HepG2 (cell line): ENCODE data around the gene KAZN. TPM values are rescaled to one million over a fixed set of nuclear protein-coding genes. Genes with fewer than 3 reads are reported as not detected.
A peak's percentile ranks its signal among the peaks of the same experiment; 100 is the strongest.

ENCODE experiments used
- ATAC-seq: fragments of 200-7000 bp; cut with Tn5 transposase; 3 replicates; pipeline ENCODE4 v1.9.1; 2020; ENCODE audit warnings: mild to moderate bottlenecking, moderate library complexity
- BruUV-seq: library from RNA; stranded (reverse); fragments of 400-500 nt; replicated peaks from 2 replicates; lab custom pipeline; 2021; lab: Mats Ljungman, UMichigan
- CTCF ChIA-PET: fragments of 300-600 bp; formaldehyde crosslinking; extraction: SDS; loops from one replicate; lab custom pipeline; 2021; ENCODE audit warnings: low total read pairs, inconsistent platforms, low intra/inter-chr PET ratio; lab: Yijun Ruan, JAX
- POLR2A ChIA-PET: fragments of 350-600 bp; sonication (Branson Sonifier 250); formaldehyde crosslinking; loops from one replicate; lab custom pipeline; 2020; ENCODE audit warnings: antibody characterized with exemption, inconsistent platforms; lab: Yijun Ruan, JAX
- DNase-seq: peaks from one replicate; pipeline ENCODE4 v3.0.0-alpha.2; 2015; ENCODE audit warnings: low spot score
- FAIRE-seq: peaks from 3 replicates; lab custom pipeline; 2011; peaks lifted over from hg19 to GRCh38; lab: Jason Lieb, UNC
- H2AFZ ChIP-seq: one replicate; pipeline ENCODE4 v1.6.1; 2011; ENCODE audit warnings: low read length, inconsistent platforms
- H3K27ac ChIP-seq: fragments of 300-600 bp; 3 replicates; pipeline ENCODE4 v1.8.0; 2011; ENCODE audit warnings: mixed run types, mild to moderate bottlenecking, mixed read lengths, low read length, inconsistent platforms; ENCODE audit not compliant: insufficient read depth; ENCODE audit errors: extremely low read length
- H3K27me3 ChIP-seq, 2 experiments: fragments of 200-600 bp in 1 of 2; 2 replicates in 1 of 2; 3 replicates in 1 of 2; pipeline versions ENCODE4 v1.6.0 to v1.8.0; 2011; ENCODE audit warnings: low read length in 2 of 2, mild to moderate bottlenecking in 2 of 2, moderate library complexity in 2 of 2, inconsistent platforms in 1 of 2; ENCODE audit not compliant: insufficient read depth in 2 of 2, control insufficient read depth in 1 of 2
- H3K36me3 ChIP-seq, 2 experiments: fragments of 200-600 bp in 1 of 2; replicated peaks in 1 of 2; 2 replicates in 1 of 2; 3 replicates in 1 of 2; pipeline versions ENCODE4 v1.5.1 to v1.8.0; 2011; ENCODE audit warnings: low read length in 2 of 2, inconsistent platforms in 1 of 2; ENCODE audit not compliant: insufficient read depth in 2 of 2, control insufficient read depth in 1 of 2
- H3K4me1 ChIP-seq: 2 replicates; pipeline ENCODE4 v1.5.1; 2012; ENCODE audit warnings: low read length, inconsistent platforms; ENCODE audit not compliant: insufficient read depth
- H3K4me2 ChIP-seq: 2 replicates; pipeline ENCODE4 v1.6.0; 2011; ENCODE audit warnings: low read depth, low read length, inconsistent platforms
- H3K4me3 ChIP-seq, 3 experiments: fragments of 200-600 bp in 1 of 3; sonication (generic), shearing (Covaris generic) in 1 of 3; replicated peaks in 1 of 3; 2 replicates each; pipeline ENCODE4 v1.5.1; 2011 to 2016; ENCODE audit warnings: low read length in 3 of 3, inconsistent platforms in 2 of 3, low read depth in 2 of 3, mild to moderate bottlenecking in 2 of 3, control low read depth in 1 of 3, mixed read lengths in 1 of 3; ENCODE audit not compliant: insufficient read depth in 1 of 3
- H3K79me2 ChIP-seq: one replicate; pipeline ENCODE4 v1.6.1; 2011; ENCODE audit warnings: low read length, inconsistent platforms; ENCODE audit not compliant: insufficient read depth
- H3K9ac ChIP-seq: 2 replicates; pipeline ENCODE4 v1.6.0; 2011; ENCODE audit warnings: mild to moderate bottlenecking, low read depth, low read length, inconsistent platforms; ENCODE audit not compliant: insufficient read depth
- H3K9me3 ChIP-seq: 2 replicates; pipeline ENCODE4 v1.5.1; 2012; ENCODE audit warnings: mild to moderate bottlenecking, low read length
- H4K20me1 ChIP-seq: 2 replicates; pipeline ENCODE4 v1.6.0; 2011; ENCODE audit warnings: inconsistent platforms, mild to moderate bottlenecking, low read length, moderate library complexity; ENCODE audit not compliant: insufficient read depth
- WGBS: methylation state at CpG from one replicate; pipeline ENCODE4 v1.1.6; 2017; ENCODE audit warnings: low lambda C conversion rate; 5-methylcytosine and 5-hydroxymethylcytosine counted together
- in situ Hi-C: cut with HindIII; loops from 2 replicates; pipeline ENCODE4 v1.10.0; 2017; ENCODE audit warnings: low pct_unique_long_range_greater_than_20kb; ENCODE audit not compliant: extremely low pct_ligation_motif_present
- intact Hi-C: fragments of 100-400 bp; cut with micrococcal nuclease; formaldehyde crosslinking; loops from one replicate; pipeline ENCODE4 v1.10.0; 2022; ENCODE audit not compliant: unreplicated experiment
- polyA plus RNA-seq, 8 experiments: library from polyadenylated mRNA; depleted of rRNA in 3 of 8; stranded (reverse) in 7 of 8; unstranded in 1 of 8; fragments of >200 nt; fragmentation: Illumina TruSeq in 4 of 8; extraction: Trizol in 4 of 8; gene quantifications; 2 replicates each; pipeline versions ENCODE4 v1.2.1 to v1.2.3, GENCODE V29; 2011 to 2016; ENCODE audit warnings: low read depth in 4 of 8, missing spikeins in 1 of 8, mixed read lengths in 1 of 8; ENCODE audit not compliant: insufficient read depth in 1 of 8
- total RNA-seq, 5 experiments: library from RNA; depleted of rRNA; stranded (reverse); fragments of >200 nt; fragmentation: Illumina TruSeq; extraction: Trizol; gene quantifications; 2 replicates each; pipeline ENCODE4 v1.2.3, GENCODE V29; 2016; ENCODE audit warnings: low read depth in 1 of 5
- TF ChIP-seq, protein P1 (sequence below): sonication (generic); formaldehyde crosslinking; IDR thresholded peaks from 2 replicates; pipeline ENCODE4 v1.5.1; 2020; ENCODE audit warnings: mild to moderate bottlenecking, moderate library complexity, missing genetic modification reagents
- TF ChIP-seq, protein P2 (sequence below), 2 experiments: fragments of 450-650 bp in 1 of 2; sonication (generic) in 1 of 2; formaldehyde crosslinking in 1 of 2; IDR thresholded peaks; 2 replicates each; pipeline versions ENCODE4 v1.6.1 to v1.8.0; 2016 to 2022; ENCODE audit warnings: antibody characterized with exemption in 1 of 2, mild to moderate bottlenecking in 1 of 2, missing genetic modification reagents in 1 of 2

The KAZN gene
- total and polyA plus RNA-seq, 2 of the 13 experiments (the other 11 are each of a cell fraction or from before 2014, with no cell fraction given), result 10.4 to 13.5 TPM

GRCh38 chr1:14760780-14761179, 162.3 kb downstream of the KAZN start:
- Histone ChIP-seq H3K27me3 (peaks cover 7 to 66% of the 10 kb centered on the region in 2 experiments; a peak in 4 of 5 replicates), H4K20me1 (no peaks in the 10 kb centered on the region), H3K4me2 (no peak overlapping the region), H3K36me3 (no peaks in the 10 kb centered on the region), H3K27ac (no peak overlapping the region), H3K9me3 (no peaks in the 10 kb centered on the region), H3K4me1 (no peaks in the 10 kb centered on the region), H3K4me3 (no peak overlapping the region), H2AFZ (no peak overlapping the region), H3K9ac (no peak overlapping the region), H3K79me2 (no peaks in the 10 kb centered on the region)
- no peak for DNase-seq
- WGBS, result 26% methylated on average over 4 of the region's 5 CpGs
- ChIA-PET POLR2A (no interaction called here), CTCF (no interaction called here)
- intact Hi-C loops (loop anchor here (1.0 kb wide), 1 partner anchor 16 kb away; no protein-coding TSS in a partner anchor), in situ Hi-C loops (no loop called here)
- BruUV-seq, result no TSS peak
- no peak for FAIRE-seq
- no peak for ATAC-seq
- TF ChIP-seq, protein P1, sequence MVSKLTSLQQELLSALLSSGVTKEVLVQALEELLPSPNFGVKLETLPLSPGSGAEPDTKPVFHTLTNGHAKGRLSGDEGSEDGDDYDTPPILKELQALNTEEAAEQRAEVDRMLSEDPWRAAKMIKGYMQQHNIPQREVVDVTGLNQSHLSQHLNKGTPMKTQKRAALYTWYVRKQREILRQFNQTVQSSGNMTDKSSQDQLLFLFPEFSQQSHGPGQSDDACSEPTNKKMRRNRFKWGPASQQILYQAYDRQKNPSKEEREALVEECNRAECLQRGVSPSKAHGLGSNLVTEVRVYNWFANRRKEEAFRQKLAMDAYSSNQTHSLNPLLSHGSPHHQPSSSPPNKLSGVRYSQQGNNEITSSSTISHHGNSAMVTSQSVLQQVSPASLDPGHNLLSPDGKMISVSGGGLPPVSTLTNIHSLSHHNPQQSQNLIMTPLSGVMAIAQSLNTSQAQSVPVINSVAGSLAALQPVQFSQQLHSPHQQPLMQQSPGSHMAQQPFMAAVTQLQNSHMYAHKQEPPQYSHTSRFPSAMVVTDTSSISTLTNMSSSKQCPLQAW (CRISPR knock-in tag), result no peak
- TF ChIP-seq, protein P2, sequence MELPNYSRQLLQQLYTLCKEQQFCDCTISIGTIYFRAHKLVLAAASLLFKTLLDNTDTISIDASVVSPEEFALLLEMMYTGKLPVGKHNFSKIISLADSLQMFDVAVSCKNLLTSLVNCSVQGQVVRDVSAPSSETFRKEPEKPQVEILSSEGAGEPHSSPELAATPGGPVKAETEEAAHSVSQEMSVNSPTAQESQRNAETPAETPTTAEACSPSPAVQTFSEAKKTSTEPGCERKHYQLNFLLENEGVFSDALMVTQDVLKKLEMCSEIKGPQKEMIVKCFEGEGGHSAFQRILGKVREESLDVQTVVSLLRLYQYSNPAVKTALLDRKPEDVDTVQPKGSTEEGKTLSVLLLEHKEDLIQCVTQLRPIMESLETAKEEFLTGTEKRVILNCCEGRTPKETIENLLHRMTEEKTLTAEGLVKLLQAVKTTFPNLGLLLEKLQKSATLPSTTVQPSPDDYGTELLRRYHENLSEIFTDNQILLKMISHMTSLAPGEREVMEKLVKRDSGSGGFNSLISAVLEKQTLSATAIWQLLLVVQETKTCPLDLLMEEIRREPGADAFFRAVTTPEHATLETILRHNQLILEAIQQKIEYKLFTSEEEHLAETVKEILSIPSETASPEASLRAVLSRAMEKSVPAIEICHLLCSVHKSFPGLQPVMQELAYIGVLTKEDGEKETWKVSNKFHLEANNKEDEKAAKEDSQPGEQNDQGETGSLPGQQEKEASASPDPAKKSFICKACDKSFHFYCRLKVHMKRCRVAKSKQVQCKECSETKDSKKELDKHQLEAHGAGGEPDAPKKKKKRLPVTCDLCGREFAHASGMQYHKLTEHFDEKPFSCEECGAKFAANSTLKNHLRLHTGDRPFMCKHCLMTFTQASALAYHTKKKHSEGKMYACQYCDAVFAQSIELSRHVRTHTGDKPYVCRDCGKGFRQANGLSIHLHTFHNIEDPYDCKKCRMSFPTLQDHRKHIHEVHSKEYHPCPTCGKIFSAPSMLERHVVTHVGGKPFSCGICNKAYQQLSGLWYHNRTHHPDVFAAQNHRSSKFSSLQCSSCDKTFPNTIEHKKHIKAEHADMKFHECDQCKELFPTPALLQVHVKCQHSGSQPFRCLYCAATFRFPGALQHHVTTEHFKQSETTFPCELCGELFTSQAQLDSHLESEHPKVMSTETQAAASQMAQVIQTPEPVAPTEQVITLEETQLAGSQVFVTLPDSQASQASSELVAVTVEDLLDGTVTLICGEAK (IDR thresholded peaks at IDR 0.05), result no peak
- TF ChIP-seq, protein P2 (CRISPR knock-in tag; IDR thresholded peaks at IDR 0.05), result 0 out of 2 replicates have a peak, but pooled peaks have one; percentile 42
